IPS-18c (cell line): ENCODE data around the gene PLEKHA6.

Experiments
- H3K4me3 ChIP-seq: 2 replicates; pipeline ENCODE4 v1.7.0; 2013; ENCODE audit warnings: low read depth, mild to moderate bottlenecking, low read length, moderate library complexity; ENCODE audit not compliant: insufficient read depth
- H3K9me3 ChIP-seq: one replicate; pipeline ENCODE4 v1.6.1; 2013; ENCODE audit warnings: mild to moderate bottlenecking, low read length, moderate library complexity; ENCODE audit not compliant: control insufficient read depth, insufficient read depth

PLEKHA6 gene

GRCh38 chr1:204225841-204226735, 133.6 kb downstream of the PLEKHA6 start:
- H3K4me3 ChIP-seq = no peak overlapping the region
- H3K9me3 ChIP-seq = no peaks in the 10 kb centered on the region

- Histone ChIP-seq H3K4me3 (no peak overlapping the region), H3K9me3 (no peaks in the 10 kb centered on the region)
Measured at GRCh38 chr1:204224655-204225054, 135.1 kb downstream of the PLEKHA6 start.

- no peak overlapping the region for H3K4me3 ChIP-seq
- H3K9me3 ChIP-seq = no peaks in the 10 kb centered on the region
Measured at GRCh38 chr1:204223129-204223860, 136.4 kb downstream of the PLEKHA6 start.

- no peaks in the 10 kb centered on the region for H3K9me3 ChIP-seq
Measured at GRCh38 chr1:204222764-204223055, 137.0 kb downstream of the PLEKHA6 start.

GRCh38 chr1:204222006-204222763, 137.5 kb downstream of the PLEKHA6 start:
- no peaks in the 10 kb centered on the region for H3K9me3 ChIP-seq
- no peak overlapping the region for H3K4me3 ChIP-seq

More at GRCh38 chr1:204222764-204223055, 137.0 kb downstream of the PLEKHA6 start:
- no peak overlapping the region for H3K4me3 ChIP-seq

GRCh38 chr1:204221271-204221670, 138.5 kb downstream of the PLEKHA6 start:
- Histone ChIP-seq H3K9me3 (no peaks in the 10 kb centered on the region), H3K4me3 (no peak overlapping the region)

GRCh38 chr1:204219971-204220616, 139.6 kb downstream of the PLEKHA6 start:
- no peaks in the 10 kb centered on the region for H3K9me3 ChIP-seq
- no peak overlapping the region for H3K4me3 ChIP-seq

- H3K9me3 ChIP-seq = no peaks in the 10 kb centered on the region
- H3K4me3 ChIP-seq = no peak overlapping the region
Measured at GRCh38 chr1:204218552-204218951, 141.2 kb downstream of the PLEKHA6 start.

GRCh38 chr1:204217648-204218000, 142.1 kb downstream of the PLEKHA6 start:
- Histone ChIP-seq H3K9me3 (no peaks in the 10 kb centered on the region), H3K4me3 (no peak overlapping the region)

GRCh38 chr1:204216880-204217647, 142.7 kb downstream of the PLEKHA6 start:
- H3K9me3 ChIP-seq = no peaks in the 10 kb centered on the region

GRCh38 chr1:204216236-204216635, 143.5 kb downstream of the PLEKHA6 start:
- Histone ChIP-seq H3K9me3 (no peaks in the 10 kb centered on the region), H3K4me3 (no peak overlapping the region)

More at GRCh38 chr1:204216880-204217647, 142.7 kb downstream of the PLEKHA6 start:
- no peak overlapping the region for H3K4me3 ChIP-seq

- peak within 1 kb of the TSS; percentile 59 for H3K4me3 ChIP-seq
- H3K9me3 ChIP-seq = no peaks in the 10 kb centered on the region
Measured at GRCh38 chr1:204213668-204214662, 145.8 kb downstream of the PLEKHA6 start, which contains the start of gene GOLT1A. GOLT1A (minus strand) TSS chr1:204213988; CDS start chr1:204213906, 82 bp downstream.

GRCh38 chr1:204212715-204213114, 147.0 kb downstream of the PLEKHA6 start:
- Histone ChIP-seq H3K4me3 (no peak overlapping the region), H3K9me3 (no peaks in the 10 kb centered on the region)

GRCh38 chr1:204211046-204211445, 148.7 kb downstream of the PLEKHA6 start:
- no peaks in the 10 kb centered on the region for H3K9me3 ChIP-seq
- no peak overlapping the region for H3K4me3 ChIP-seq

GRCh38 chr1:204207136-204207616, 152.6 kb downstream of the PLEKHA6 start:
- H3K9me3 ChIP-seq = no peaks in the 10 kb centered on the region
- no peak overlapping the region for H3K4me3 ChIP-seq
